IPS-18a (cell line): Measurements from ENCODE around the gene AKR1C1.
"Not testable (repeated sequence)": the region's sequence is repeated elsewhere in the genome, so short reads cannot be mapped to it uniquely, and the experiment has no call there.

Experiments
- H3K27ac ChIP-seq: one replicate; pipeline ENCODE4 v1.5.1; 2013; ENCODE audit warnings: low read length
- H3K27me3 ChIP-seq: one replicate; pipeline ENCODE4 v1.6.1; 2013; ENCODE audit warnings: mild to moderate bottlenecking, low read length; ENCODE audit not compliant: control insufficient read depth, insufficient read depth
- H3K36me3 ChIP-seq: one replicate; pipeline ENCODE4 v1.6.1; 2013; ENCODE audit warnings: low read depth, low read length; ENCODE audit not compliant: control insufficient read depth
- H3K4me1 ChIP-seq: one replicate; pipeline ENCODE4 v1.6.1; 2013; ENCODE audit warnings: low read depth, low read length; ENCODE audit not compliant: control insufficient read depth
- H3K4me3 ChIP-seq: one replicate; pipeline ENCODE4 v1.5.1; 2013; ENCODE audit warnings: low read length
- H3K9ac ChIP-seq: one replicate; pipeline ENCODE4 v1.6.1; 2013; ENCODE audit warnings: mild to moderate bottlenecking, low read length, moderate library complexity
- H3K9me3 ChIP-seq: one replicate; pipeline ENCODE4 v1.6.1; 2013; ENCODE audit warnings: low read depth, low read length; ENCODE audit not compliant: control insufficient read depth

Gene AKR1C1

DNA sequence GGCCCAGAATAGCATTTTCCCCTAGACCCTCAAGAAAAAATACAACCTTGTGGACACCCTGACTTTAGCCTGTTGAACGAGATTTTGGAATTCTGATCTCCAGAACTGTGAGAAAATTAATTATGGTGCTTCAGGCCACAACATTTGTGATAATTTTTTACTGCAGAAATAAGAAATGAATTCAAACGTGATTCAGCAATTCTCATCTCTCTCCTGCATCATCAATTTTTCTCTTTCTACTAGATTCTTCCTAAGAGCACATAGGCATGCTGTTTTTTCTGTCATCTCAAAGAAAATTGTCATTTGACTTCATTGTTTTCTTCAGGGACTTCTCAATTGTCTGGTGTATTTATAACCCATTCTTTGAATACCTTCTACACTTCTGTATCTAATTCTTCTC lies 49.4 kb downstream of the AKR1C1 start:
- Histone ChIP-seq H3K4me1 (no peaks in the 10 kb centered on the region), H3K9ac (no peak overlapping the region), H3K9me3 (no peaks in the 10 kb centered on the region), H3K36me3 (no peaks in the 10 kb centered on the region), H3K27ac (no peak overlapping the region), H3K27me3 (no peaks in the 10 kb centered on the region), H3K4me3 (no peak overlapping the region)

DNA sequence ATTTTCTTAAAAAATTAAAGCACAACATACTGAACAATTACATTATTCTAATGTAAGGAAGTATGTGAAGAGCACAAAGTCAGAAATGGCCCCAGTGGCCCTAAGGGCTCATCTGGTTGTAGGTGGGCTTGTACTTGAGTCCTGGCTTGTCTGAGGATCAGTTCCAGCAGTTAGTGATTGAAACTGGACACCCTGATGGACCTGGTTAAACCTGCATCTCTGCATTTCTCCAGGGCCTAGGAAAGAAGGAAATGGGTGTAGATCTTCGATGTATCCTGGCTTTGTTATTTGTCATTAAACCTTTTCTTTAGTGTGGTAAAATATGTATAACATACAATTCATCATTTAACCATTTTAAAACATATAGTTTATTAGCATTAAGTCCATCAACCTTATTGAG lies 50.2 kb downstream of the AKR1C1 start:
- Histone ChIP-seq H3K36me3 (no peaks in the 10 kb centered on the region), H3K9ac (no peak overlapping the region), H3K27me3 (no peaks in the 10 kb centered on the region), H3K27ac (no peak overlapping the region), H3K9me3 (no peaks in the 10 kb centered on the region), H3K4me1 (no peaks in the 10 kb centered on the region), H3K4me3 (no peak overlapping the region)

DNA sequence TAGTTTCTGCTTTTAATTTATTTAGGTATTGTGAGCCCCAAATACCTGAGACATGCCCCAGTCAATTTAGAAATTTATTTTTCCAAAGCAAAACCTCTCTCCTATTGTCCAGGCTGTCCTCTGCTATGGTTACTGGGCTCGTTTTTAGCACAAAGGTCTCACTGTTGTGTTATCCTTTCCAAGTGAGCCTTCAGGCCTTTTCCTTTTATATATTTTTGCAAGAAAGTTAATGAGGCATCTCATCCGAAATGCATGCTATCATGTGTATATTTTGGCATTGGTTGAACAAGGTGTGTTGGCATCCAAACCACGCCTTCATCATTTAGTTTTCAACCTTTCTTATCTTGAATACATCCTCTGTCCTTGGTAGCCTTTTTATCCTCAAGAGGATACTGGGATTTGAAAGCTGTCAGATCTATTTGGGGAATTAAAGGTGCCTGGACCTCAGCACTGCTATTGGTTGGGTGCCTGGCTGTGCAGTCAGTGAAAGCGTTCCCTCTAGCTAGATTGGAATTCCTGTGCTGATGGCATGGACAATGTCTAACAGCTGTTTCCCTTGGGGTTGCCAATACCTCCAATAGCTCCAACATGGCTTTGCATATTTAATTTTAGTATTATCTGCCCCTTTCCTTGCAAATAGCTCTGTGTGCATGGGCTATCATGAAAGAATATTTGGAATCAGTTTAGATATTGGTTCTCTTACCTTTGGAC lies 51.1 kb downstream of the AKR1C1 start:
- H3K27ac ChIP-seq, H3K9me3 ChIP-seq, H3K27me3 ChIP-seq, H3K4me3 ChIP-seq, H3K9ac ChIP-seq, H3K36me3 ChIP-seq, H3K4me1 ChIP-seq: not testable (repeated sequence)

DNA sequence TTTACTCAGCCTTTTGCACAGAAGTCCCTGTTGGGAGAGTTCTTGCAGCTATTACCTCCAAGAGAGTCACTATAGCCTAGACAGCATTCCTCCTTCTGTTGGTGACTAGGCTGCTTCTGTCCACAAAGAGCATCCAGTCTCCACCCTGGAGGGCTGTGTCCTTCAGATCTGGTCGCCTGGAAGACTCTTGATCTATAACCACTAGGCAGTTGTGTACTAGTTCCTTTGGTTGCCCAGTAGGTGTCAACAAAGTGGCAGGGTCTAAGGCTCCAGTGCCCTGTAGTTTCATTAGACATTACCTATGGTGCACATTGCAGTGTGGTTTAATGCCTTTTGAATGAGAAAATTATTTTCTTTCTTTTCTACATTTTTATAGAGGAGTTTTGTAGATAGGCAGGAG lies 51.7 kb downstream of the AKR1C1 start:
- Histone ChIP-seq H3K4me3 (no peak overlapping the region), H3K27ac (no peak overlapping the region), H3K36me3 (no peaks in the 10 kb centered on the region), H3K9me3 (no peaks in the 10 kb centered on the region), H3K4me1 (no peaks in the 10 kb centered on the region), H3K9ac (no peak overlapping the region), H3K27me3 (no peaks in the 10 kb centered on the region)

DNA sequence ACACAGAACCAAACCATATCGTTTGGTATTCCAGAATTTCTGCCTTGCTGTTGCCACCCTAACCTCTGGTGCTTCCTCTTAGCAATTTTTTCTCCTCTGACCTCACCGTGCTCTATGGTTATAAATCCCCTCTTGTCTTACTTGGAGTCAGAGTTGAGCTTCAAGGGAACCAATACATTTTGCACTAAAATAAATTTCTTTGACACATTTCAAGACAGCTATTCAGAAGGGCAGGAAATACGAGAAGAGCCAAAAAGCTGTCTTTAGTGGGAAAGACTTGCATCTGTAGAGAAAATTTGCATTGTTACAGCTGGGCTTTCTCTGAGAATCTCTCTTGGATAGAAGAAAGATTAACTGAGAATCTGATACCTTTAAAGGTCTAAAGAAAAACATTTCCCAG lies 54.9 kb downstream of the AKR1C1 start:
- Histone ChIP-seq H3K9me3 (no peaks in the 10 kb centered on the region), H3K36me3 (no peaks in the 10 kb centered on the region), H3K27me3 (no peaks in the 10 kb centered on the region), H3K27ac (no peak overlapping the region), H3K4me3 (no peak overlapping the region), H3K4me1 (no peaks in the 10 kb centered on the region), H3K9ac (no peak overlapping the region)

DNA sequence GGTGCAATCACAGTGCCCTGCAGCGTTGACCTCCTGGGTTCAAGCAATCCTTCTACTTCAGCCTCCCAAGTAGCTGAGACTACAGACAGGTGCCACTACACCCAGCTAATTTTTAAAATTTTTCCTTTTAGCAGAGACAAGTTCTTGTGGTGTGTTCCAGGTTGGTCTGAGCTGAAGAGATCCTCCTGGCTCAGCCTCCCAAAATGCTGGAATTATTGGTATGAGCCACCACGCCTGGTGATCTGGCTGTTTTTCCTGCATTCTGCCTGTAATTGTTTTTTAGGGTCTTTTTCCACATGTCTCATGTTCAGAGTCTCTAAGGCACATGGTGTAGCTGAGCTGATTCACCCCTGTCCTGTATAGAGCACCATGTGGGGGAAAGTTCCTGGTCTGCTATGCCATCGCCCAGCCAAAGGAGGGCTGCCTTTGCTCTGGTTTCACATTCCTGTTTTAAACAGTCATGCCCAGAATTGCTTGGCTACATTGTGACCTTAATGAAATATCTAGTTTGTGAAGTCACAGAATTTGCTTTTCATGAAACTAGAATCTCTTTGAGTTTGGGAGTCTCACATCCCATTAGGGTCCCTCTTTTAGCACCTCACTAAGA lies 55.6 kb downstream of the AKR1C1 start:
- H3K4me3 ChIP-seq, result not testable (repeated sequence)

DNA sequence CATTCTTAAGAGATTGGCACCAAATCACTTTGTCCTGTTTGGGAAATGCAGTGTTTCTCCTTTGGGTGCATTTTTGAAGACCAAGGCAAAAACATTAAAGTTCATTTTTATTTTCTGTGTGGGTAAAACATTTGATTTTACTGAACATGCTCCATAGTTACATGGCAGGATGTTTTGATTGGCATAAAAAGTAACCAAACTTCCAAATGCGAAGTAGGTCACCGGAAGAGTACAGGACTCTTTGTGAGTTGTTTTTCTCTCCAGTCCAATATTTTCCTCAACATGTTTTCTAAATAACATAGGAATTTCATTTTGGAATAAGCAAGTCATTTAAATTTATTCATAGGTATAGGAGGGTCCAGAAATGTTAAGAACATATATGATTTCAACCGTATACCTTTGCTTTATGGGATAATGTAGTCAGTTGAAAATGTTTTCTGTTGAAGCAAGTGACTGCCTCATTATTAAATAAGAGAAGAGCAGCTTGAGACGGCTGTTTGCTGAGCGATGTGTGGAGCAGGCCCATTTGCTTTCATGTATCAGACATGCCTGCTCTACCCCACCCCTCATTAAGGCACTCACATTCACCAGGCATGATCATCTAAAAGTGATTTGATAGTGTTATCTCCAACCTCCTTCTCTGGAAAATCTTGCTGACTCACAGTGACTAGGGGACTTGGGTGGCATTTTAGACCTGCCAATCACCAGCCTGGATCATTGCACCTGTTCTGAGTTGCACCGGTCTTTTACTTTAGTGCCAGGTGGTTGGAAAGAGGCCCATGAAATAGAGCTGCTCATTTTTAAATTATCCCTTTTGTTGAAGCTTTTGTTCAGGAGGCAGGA lies 56.8 kb downstream of the AKR1C1 start:
- H3K4me1 ChIP-seq, H3K27ac ChIP-seq, H3K36me3 ChIP-seq, H3K27me3 ChIP-seq, H3K4me3 ChIP-seq, H3K9ac ChIP-seq, H3K9me3 ChIP-seq: not testable (repeated sequence)

More for the DNA sequence above, 55.6 kb downstream of the AKR1C1 start:
- not testable (repeated sequence) for H3K9ac ChIP-seq, H3K36me3 ChIP-seq, H3K27me3 ChIP-seq, H3K4me1 ChIP-seq, H3K9me3 ChIP-seq, H3K27ac ChIP-seq

DNA sequence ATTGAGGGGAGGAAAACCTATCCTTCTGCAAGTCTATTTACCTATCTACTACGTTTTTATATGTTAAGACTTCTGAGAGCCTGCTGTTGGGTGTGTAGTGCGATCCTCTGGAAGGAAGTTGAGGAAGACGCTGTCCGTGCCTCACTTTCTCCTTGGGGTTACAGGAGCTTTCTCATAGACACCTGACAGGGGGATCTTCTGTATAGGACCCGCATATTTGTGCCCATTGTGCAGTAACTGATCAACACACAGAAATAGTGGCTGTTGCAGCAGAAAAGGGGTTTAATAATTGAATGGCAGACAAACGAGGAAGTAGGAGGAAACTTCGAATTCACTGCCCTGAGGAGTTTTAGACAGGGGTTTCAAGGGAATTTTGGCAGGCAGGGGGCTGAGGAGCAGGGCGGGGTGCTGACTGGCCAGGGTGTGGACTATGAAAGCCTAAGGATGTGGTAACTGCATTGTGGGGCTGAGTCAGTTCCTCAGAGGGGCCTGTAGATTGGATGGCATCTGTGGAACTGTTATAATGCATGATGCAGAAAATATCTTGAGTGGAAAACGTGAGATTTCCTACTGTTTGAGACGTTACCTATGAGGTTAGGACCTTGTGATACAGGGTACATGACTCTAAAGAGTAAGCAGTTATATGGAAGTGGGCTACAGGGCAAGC lies 58.5 kb downstream of the AKR1C1 start:
- not testable (repeated sequence) for H3K9ac ChIP-seq, H3K27me3 ChIP-seq, H3K27ac ChIP-seq, H3K4me1 ChIP-seq, H3K9me3 ChIP-seq, H3K36me3 ChIP-seq, H3K4me3 ChIP-seq

DNA sequence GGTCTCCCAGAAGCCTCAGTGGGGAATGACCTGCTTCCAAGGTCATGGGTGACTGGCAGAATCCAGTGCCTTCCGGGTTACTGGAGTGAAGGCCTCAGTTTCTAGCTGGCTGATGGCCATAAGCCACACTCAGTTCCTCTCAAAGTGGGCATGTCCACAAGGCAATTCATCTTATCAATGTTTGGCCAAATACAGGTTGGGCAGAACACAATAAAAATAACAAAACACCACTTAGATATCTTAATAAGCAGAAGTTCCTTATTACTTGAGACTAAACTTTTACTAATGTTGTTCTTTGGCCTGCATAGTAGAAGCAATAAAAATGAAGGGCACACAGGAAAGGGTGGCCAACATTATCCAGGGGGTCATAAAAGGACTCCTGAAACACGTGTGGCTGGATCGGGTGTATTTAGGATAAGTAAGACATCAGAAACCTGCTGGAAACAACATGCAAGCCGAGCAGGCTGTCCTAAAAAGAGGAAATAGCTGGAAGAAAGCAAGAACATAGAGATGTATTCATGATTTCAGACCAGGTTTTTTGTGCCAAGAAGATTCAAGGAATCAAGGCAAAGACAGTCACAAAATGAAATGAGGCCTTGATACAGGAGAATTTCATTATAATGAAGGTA lies 60.1 kb downstream of the AKR1C1 start:
- Histone ChIP-seq H3K4me3 (no peak overlapping the region), H3K9me3 (no peaks in the 10 kb centered on the region), H3K27me3 (no peaks in the 10 kb centered on the region), H3K27ac (no peak overlapping the region), H3K9ac (no peak overlapping the region), H3K4me1 (no peaks in the 10 kb centered on the region), H3K36me3 (no peaks in the 10 kb centered on the region)

DNA sequence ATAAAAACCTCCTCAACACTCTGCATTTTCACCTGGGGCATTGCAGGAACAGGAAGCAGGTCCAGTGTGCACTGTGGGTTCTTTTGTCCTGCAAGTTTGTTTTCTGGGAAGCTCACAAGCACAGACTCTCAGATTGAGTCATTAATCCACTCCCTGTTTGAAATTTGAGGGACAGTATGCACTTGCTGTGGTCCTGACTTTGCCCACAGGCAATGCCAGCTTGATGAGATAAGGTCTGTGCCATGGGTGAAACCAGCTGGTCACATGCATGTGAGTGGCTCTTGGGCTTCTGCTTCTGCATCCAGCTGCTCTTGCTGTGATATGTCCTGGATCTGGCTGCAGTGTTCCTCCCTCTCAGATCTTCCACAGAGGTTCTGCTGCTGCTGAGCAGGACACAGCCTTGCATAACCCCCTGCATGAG lies 62.3 kb downstream of the AKR1C1 start:
- H3K9me3 ChIP-seq, H3K9ac ChIP-seq, H3K4me3 ChIP-seq, H3K27me3 ChIP-seq, H3K4me1 ChIP-seq, H3K27ac ChIP-seq, H3K36me3 ChIP-seq: not testable (repeated sequence)

DNA sequence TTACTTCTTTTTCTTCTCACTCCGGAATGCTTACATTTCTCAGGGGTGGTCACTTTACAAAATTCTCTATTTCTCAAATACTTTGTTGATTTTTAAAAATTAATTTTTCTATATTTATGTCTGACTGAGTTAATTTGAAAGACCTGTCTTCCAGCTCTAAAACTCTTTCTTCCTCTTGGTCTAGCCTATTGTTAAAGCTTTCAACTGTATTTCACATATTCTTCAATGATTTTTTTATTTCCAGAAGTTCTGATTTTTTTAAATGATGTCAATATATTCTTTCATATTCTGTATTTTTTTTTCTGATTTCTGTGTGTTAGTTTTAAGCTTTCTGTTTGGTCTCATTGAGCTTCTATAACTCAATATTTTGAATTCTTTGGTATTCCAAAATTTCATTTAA lies 67.8 kb downstream of the AKR1C1 start:
- Histone ChIP-seq H3K4me3 (no peak overlapping the region), H3K9me3 (peaks cover 3% of the 10 kb centered on the region), H3K27ac (no peak overlapping the region), H3K27me3 (no peaks in the 10 kb centered on the region), H3K9ac (no peak overlapping the region), H3K36me3 (no peaks in the 10 kb centered on the region), H3K4me1 (peaks cover 7% of the 10 kb centered on the region)
